ENCODE measurements around the gene RAB42.

RAB42 gene, protein sequence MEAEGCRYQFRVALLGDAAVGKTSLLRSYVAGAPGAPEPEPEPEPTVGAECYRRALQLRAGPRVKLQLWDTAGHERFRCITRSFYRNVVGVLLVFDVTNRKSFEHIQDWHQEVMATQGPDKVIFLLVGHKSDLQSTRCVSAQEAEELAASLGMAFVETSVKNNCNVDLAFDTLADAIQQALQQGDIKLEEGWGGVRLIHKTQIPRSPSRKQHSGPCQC

DNA sequence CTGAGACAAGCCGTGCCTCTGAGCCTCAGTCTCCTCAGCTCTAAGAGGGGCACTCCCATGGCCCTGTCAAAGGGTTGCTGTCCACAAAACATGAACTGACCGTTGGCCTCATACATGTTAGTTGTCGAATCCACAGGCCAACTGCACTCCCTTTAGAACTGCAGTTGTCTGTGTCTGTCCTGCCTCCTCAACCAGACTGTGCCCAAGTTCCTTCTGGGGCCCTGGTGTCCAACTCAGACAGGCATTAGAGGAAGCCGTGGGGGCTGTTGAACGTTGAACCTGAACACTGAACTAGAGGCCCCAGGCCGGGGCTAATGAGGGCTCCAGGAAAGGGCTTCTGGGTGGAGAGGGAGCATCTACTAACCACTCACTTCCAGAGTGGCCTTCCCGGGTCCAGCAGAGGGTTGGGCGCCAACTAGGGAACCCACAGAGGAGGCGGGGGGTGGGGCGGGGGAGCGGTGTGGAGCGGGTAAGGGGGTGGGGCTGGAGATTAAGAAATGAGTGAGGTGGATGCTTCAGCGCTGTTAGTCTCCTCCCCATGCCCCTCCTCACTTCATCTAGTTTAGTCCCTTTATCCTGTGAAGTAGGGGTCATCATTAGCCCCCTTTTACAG, at the start of gene RAB42:
RAB42 (plus strand) TSS at position 558 of the 613 bp plus-strand sequence. CDS start 247 bp downstream, outside the sequence.
- TF ChIP-seq CTCF (IDR thresholded peaks at IDR 0.05; ENCODE audit: low read depth, low read length) = no peak

GRCh38 chr1:28545246-28545628, 46.8 kb upstream of the RAB42 start:
- DNase-seq (ENCODE audit: extremely low read depth, low read depth) = no peak
- no peak for TF ChIP-seq CTCF (IDR thresholded peaks at IDR 0.05; ENCODE audit: low read depth, low read length)

More for the DNA sequence above, at the start of gene RAB42:
- DNase-seq (ENCODE audit: extremely low read depth, low read depth) = no peak

GRCh38 chr1:28548318-28548717, 43.7 kb upstream of the RAB42 start:
- DNase-seq (ENCODE audit: extremely low read depth, low read depth) = no peak
- no peak for TF ChIP-seq CTCF (IDR thresholded peaks at IDR 0.05; ENCODE audit: low read depth, low read length)

DNA sequence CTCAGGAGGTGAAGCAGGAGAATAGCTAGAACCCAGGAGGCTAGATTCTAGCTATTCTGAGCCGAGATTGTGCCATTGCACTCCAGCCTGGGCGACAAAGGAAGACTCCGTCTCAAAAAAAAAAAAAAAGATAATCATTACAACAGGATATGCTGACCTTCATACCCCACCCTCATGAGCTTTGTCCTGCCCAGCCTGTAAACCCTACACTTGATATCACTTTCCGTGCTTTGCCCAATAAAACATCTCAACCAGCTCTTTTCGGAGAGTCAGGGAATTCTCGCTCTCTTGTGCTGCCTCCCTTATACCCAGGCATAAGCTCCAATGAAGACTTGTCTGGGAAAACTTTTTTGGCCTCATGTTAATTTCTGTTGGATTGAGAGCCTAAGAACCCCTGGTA, 40.7 kb upstream of the RAB42 start:
- TF ChIP-seq CTCF (IDR thresholded peaks at IDR 0.05; ENCODE audit: low read depth, low read length) = no peak

DNA sequence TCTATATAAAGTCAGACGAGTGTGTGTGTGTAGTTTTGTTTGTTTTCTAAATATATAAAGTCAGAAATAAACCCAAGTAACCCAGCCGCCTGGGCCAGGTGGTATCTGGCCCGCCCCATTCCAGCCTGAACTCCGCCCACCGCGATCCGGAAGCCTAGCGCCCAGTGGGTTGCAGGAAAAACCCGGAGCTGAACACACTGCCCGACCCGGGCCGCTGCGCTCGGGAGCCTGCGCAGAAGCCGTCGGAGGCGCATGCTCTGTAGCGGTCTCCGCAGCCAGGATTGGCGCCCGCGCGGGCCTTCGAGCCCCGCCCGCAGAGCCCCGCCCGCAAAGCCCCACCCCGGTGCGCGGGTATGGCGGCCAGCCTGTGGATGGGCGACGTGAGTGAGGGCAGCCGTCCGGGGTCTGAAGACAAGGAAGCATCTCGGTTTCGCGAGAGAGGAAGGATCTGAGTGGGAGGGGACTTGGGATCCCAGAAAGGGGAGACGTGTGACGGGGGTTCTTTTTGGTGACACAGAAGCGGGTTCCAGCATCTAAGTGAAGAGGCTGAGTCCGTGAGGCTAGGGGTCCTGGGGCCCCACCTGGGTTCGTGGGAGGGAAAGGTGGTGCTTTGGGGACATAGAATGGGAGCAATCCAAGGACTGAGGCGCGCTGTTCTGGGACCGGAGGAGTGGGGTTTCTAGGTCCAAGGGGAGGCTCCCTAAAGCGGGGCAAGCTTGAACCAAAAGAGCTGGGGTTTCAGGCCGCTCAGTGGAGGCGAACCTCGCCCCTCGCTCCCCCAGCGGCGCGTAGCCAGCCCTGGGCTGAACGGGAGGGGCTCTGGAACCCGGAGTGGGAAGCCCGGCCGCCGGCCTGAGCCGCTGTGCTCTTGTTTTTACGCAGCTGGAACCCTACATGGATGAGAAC, 39.1 kb upstream of the RAB42 start, which contains the start of gene TRNAU1AP:
TRNAU1AP (plus strand) TSS at position 328 of the 906 bp plus-strand sequence; CDS start at position 354, 26 bp downstream.
- peak; percentile 92 for DNase-seq (ENCODE audit: extremely low read depth, low read depth)
- TF ChIP-seq CTCF (IDR thresholded peaks at IDR 0.05; ENCODE audit: low read depth, low read length) = no peak

More for the DNA sequence above, 40.7 kb upstream of the RAB42 start:
- DNase-seq (ENCODE audit: extremely low read depth, low read depth) = no peak

DNA sequence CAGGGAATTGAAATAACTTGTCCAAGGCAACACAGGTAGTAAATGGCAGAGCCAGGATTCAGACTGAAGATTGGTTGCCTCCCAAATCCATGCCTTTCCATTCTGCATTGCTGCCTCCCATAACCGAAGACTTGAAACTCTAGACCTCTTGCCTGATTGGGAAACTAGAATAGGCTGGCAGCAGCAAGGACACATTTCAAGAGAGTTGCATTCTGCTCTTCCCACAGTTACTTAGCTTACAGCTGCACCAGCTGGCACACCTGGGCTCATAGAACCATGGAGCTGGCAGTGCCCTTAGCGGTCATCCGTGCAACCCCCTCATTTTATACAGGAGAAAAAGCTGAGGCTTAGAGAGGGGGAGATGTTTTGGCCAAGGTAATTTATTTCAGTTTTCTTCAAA, 31.2 kb upstream of the RAB42 start:
- no peak for DNase-seq (ENCODE audit: extremely low read depth, low read depth)
- TF ChIP-seq CTCF (IDR thresholded peaks at IDR 0.05; ENCODE audit: low read depth, low read length) = no peak
